HEK293 (cell line): ENCODE data around the gene KRTDAP.

ENCODE experiments used
- ZBTB7A ChIP-seq: fragments of 450-650 bp; formaldehyde crosslinking; IDR thresholded peaks from 2 replicates; pipeline ENCODE4 v1.5.1; 2016; ENCODE audit warnings: low read depth, missing biosample characterization, missing genetic modification characterization
- ZNF214 ChIP-seq: fragments of 450-650 bp; formaldehyde crosslinking; IDR thresholded peaks from 2 replicates; pipeline ENCODE4 v1.5.1; 2017; ENCODE audit warnings: missing biosample characterization, mild to moderate bottlenecking, missing genetic modification characterization, borderline replicate concordance
- ZNF658 ChIP-seq: fragments of 450-650 bp; formaldehyde crosslinking; IDR thresholded peaks from 2 replicates; pipeline ENCODE4; 2016; ENCODE audit warnings: missing biosample characterization, missing genetic modification characterization
- TF ChIP-seq, protein P1 (sequence below): fragments of 450-650 bp; formaldehyde crosslinking; IDR thresholded peaks from 2 replicates; pipeline ENCODE4 v1.5.1; 2016; ENCODE audit warnings: missing biosample characterization, missing genetic modification characterization
- TF ChIP-seq, protein P2 (sequence below): fragments of 450-650 bp; formaldehyde crosslinking; IDR thresholded peaks from 2 replicates; pipeline ENCODE4 v1.5.1; 2016; ENCODE audit warnings: missing biosample characterization, missing genetic modification characterization

DNA sequence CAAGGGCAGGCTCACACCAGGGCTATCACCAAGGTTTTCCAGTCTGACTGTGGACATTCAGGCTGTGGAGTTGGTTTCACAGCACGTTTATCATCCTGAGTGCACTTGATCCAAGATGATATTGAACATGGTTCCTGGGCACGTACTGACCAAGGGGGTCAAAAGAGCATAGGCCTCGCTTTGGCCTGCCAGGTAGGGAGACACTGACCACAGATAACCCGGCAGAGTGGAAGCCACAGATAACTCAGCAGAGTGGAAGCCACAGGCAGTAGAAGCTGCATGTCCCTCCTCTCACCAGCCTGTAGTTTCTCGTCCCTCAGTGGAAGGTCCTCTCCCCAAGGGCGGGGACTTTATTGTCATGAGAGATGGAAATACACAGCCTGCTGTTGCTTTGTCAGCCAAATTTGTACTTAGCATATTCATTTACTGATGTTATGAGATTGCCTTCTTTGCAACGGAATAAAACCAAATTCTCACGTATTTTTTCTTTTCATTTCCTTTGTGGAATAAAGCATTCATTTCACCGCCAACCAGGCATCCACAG lies 8.8 kb upstream of the KRTDAP start:
- TF ChIP-seq ZNF658 (tag by site-specific recombination), result no peak
- TF ChIP-seq, protein P1, sequence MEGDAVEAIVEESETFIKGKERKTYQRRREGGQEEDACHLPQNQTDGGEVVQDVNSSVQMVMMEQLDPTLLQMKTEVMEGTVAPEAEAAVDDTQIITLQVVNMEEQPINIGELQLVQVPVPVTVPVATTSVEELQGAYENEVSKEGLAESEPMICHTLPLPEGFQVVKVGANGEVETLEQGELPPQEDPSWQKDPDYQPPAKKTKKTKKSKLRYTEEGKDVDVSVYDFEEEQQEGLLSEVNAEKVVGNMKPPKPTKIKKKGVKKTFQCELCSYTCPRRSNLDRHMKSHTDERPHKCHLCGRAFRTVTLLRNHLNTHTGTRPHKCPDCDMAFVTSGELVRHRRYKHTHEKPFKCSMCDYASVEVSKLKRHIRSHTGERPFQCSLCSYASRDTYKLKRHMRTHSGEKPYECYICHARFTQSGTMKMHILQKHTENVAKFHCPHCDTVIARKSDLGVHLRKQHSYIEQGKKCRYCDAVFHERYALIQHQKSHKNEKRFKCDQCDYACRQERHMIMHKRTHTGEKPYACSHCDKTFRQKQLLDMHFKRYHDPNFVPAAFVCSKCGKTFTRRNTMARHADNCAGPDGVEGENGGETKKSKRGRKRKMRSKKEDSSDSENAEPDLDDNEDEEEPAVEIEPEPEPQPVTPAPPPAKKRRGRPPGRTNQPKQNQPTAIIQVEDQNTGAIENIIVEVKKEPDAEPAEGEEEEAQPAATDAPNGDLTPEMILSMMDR (tag by site-specific recombination), result no peak
- TF ChIP-seq, protein P2, sequence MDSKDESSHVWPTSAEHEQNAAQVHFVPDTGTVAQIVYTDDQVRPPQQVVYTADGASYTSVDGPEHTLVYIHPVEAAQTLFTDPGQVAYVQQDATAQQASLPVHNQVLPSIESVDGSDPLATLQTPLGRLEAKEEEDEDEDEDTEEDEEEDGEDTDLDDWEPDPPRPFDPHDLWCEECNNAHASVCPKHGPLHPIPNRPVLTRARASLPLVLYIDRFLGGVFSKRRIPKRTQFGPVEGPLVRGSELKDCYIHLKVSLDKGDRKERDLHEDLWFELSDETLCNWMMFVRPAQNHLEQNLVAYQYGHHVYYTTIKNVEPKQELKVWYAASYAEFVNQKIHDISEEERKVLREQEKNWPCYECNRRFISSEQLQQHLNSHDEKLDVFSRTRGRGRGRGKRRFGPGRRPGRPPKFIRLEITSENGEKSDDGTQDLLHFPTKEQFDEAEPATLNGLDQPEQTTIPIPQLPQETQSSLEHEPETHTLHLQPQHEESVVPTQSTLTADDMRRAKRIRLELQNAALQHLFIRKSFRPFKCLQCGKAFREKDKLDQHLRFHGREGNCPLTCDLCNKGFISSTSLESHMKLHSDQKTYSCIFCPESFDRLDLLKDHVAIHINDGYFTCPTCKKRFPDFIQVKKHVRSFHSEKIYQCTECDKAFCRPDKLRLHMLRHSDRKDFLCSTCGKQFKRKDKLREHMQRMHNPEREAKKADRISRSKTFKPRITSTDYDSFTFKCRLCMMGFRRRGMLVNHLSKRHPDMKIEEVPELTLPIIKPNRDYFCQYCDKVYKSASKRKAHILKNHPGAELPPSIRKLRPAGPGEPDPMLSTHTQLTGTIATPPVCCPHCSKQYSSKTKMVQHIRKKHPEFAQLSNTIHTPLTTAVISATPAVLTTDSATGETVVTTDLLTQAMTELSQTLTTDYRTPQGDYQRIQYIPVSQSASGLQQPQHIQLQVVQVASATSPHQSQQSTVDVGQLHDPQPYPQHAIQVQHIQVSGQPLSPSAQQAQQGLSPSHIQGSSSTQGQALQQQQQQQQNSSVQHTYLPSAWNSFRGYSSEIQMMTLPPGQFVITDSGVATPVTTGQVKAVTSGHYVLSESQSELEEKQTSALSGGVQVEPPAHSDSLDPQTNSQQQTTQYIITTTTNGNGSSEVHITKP (tag by site-specific recombination), result no peak
- no peak for TF ChIP-seq ZBTB7A
- TF ChIP-seq ZNF214 (tag by site-specific recombination), result no peak
